GM21360 (cell line): ENCODE results near the gene TOMM70.

Experiments used
- ATAC-seq: cut with Tn5 transposase; IDR thresholded peaks from one replicate; pipeline ENCODE4 v1.9.1; 2021; ENCODE audit warnings: mild to moderate bottlenecking, moderate library complexity; ENCODE audit not compliant: unreplicated experiment

The TOMM70 gene

DNA sequence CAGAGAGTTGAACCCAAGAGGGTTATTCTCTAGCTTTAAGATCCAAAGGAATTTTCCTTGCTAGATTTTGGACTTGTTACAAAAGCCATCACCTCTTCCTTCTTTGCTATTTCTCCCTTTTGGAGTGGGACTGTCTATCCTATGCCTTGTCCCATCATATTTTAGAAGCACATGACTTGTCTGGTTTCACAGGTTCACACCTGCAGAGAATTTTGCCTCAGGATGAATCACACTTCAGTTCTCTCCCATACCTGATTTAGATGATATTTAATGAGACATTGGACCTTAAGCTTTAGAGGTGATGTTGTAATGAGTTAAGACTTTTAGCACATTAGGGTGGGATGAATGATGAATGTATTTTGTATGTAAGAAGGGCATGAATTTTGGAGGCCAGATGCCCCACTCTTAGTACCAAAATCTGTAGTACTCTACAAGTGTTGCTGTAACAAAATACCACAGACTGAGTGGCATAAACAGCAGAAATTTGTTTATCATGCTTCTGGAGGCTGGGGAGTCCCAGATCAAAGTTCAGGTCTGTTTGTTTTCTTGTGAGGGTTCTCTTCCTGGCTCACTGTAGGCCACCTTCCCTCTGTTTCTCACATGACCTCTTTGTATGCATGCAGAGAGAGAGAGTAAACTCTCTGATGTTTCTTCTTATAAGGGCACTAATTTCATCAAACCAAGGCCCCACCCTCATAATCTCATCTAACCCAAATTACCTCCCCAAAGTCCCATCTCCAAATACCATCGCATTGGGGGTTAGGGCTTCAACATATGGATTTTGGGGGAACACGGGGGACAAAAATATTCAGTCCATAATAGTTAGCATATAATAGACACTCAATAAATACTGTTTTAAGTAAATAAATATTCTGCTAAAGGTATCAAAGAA, 10.4 kb upstream of the TOMM70 start:
- ATAC-seq = no peak

- no peak for ATAC-seq
Measured at GRCh38 chr3:100407977-100408532, 7.2 kb upstream of the TOMM70 start.

DNA sequence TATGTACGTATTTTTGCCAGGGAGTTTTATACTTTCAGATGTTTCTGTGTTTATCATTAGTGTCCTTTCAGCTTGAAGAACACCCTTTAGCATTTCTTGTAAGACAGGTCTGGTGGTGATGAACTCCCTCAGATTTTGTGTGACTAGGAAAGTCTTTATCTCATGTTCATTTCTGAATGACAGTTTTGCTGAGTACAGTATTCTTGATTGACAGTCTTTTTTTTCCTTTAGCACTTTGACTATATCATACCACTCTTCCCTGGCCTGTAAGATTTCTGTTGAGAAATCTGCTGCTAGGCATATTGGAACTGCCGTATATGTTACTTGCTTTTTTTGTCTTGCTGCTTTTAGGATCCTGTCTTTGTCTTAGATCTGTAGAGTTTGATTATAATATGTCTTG, 6.3 kb upstream of the TOMM70 start:
- ATAC-seq = no peak

GRCh38 chr3:100404250-100404548, 3.3 kb upstream of the TOMM70 start:
- ATAC-seq = no peak

- no peak for ATAC-seq
Measured at GRCh38 chr3:100403362-100404249, 2.7 kb upstream of the TOMM70 start.

DNA sequence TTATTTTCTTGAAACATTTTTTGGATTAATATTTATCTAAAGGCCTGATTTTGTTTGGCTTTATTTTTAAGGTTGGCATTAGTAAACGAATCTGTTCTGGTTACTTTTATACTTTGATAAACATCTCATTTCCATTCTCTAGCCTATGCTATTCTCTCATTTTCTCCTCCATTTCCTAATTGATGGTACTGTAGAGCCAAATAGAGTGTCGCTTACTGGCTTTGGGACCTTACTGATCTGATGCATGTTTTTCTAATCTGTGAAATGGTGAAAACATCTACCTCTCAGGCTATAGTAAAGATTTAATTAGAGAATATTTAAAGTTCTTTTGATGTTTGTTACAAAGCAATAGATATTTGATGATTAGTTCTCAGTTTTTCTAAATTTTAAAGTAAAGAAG, 2.0 kb upstream of the TOMM70 start:
- ATAC-seq = no peak

- no peak for ATAC-seq
Measured at GRCh38 chr3:100402256-100402655, 1.4 kb upstream of the TOMM70 start.

DNA sequence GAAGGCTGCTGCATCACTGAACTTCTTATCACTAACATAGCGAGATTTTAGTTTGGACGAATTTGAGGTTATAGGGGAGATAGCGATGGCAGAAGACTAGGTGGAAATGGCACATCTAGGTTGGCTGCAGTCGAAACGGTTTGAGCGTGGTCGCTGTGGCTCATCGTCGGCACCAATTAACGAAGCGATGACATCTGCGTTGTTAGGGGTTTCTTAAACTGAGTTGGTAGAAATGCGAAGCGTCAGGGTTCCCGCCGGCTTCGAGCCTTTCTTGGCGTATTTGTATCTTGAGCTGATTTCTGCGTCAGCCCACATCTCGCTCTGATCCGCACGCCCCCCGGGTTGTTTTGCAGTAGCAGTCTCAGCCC, 769 bp upstream of the TOMM70 start:
- ATAC-seq = peak; percentile 13

- peak; percentile 13 for ATAC-seq
Measured at GRCh38 chr3:100400419-100400779, 490 bp downstream of the TOMM70 start.

- ATAC-seq = no peak
Measured at GRCh38 chr3:100399341-100400071, 1.4 kb downstream of the TOMM70 start.

DNA sequence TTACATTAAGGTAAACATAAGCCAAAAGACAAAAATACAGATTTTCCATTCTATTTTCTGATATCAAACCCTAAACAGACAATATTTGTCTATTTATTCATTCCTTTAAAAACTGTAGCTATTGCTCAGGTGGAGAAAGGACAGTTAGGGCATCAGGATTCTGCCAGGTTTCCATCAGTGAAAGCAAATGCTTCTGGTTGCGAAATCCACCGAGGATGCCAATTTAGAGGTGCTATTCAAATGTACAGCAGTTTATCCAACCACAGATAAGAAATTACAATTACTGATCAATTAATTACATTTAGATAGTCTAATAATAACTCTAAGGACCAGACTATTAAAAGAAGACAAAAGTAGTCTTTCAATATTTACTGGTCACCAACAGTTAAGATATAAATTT, 3.9 kb downstream of the TOMM70 start:
- no peak for ATAC-seq

GRCh38 chr3:100395679-100396431, 5.0 kb downstream of the TOMM70 start:
- no peak for ATAC-seq

GRCh38 chr3:100389025-100389424, 11.9 kb downstream of the TOMM70 start:
- no peak for ATAC-seq

GRCh38 chr3:100386437-100387074, 14.3 kb downstream of the TOMM70 start:
- ATAC-seq = no peak

DNA sequence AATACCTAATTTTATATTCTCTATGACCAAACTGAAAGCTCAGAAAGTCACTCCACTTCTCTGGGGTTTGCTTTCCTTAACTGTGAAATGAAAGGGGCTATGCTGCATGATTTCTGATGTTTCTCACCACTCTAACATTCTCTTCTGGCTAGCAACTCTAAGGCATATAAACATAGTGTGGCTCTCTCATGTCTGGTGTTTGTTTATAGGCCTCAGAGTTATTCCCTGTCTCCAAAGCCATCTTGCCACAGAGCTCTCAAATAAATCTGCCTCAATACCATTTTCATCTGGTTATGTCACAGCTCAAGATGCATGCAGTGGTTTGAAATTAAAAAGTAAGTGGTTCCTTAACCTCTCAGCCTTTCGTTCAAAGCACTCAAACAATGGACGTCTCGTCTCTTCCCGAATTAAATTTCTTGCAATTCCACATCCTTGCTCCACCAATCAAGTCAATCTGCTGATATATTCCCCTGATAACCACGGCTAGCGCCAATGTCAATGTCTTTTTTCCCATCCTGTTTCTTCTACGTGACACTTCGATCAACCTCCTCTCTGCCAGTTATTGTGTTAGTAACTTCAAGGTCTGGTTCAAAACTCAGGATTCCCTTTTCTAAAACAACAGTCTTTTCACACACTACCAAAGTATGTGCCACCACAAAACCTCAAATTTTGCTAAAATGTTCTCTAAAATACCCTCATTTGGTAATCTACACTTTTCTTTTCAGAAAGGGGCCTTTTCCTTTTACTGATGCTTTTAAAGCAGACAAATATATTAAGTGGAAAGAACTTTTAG, 16.0 kb downstream of the TOMM70 start:
- ATAC-seq = no peak

GRCh38 chr3:100376301-100376700, 24.6 kb downstream of the TOMM70 start:
- ATAC-seq = no peak

DNA sequence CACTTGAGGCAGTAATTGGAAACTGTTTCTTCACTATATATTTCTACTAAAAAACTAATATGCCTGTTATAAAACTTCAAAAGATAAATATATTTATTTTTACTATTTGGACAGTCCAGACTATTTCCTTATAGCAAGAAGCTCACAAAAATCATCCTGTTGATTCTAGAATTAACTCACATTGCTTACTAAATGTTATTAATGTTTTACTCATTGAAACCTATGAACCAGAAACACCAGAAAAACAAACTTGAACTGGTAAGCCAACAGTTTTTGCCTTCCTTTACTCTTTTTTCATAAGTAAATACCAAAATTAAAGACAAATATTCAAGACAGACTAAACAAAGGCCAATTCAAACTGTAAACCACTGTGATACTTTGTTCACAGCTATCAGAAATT, 26.4 kb downstream of the TOMM70 start:
- no peak for ATAC-seq

DNA sequence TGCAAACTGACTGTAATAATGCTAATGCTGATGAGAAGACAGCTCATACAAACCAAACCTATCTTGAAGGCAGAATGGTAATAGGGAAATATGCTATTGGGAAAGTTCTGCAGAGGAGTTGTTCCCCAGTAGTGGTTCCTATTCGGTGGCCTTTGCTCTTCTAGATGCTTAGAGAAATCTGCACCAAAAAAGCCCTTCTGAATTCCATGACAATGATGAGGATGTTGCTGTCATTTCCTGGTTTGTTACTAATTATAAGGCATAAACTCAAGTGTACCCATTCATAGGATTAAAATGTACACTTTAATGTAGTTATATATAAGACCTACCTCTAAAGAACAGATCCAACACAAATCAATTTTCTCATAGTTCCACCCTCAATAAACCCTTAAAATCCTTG, 30.1 kb downstream of the TOMM70 start:
- no peak for ATAC-seq

DNA sequence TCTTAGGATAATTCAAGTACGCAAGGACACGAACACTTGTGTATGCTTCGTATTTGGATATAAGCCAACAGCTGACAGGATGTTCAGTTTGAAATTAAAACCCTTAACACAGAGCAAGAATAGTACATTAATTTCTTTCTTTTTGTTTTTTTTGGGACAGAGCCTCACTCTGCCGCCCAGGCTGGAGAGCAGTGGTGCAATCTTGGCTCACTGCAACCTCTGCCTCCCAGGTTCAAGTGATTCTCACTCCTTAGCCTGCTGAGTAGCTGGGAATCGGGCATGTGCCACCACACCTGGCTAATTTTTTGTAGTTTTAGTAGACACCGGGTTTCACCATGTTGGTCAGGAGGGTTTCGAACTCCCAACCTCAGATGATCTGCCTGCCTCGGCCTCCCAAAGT, 32.4 kb downstream of the TOMM70 start:
- ATAC-seq = no peak
